ENCODE data around the gene ERICH6.

- TF ChIP-seq, protein P1, sequence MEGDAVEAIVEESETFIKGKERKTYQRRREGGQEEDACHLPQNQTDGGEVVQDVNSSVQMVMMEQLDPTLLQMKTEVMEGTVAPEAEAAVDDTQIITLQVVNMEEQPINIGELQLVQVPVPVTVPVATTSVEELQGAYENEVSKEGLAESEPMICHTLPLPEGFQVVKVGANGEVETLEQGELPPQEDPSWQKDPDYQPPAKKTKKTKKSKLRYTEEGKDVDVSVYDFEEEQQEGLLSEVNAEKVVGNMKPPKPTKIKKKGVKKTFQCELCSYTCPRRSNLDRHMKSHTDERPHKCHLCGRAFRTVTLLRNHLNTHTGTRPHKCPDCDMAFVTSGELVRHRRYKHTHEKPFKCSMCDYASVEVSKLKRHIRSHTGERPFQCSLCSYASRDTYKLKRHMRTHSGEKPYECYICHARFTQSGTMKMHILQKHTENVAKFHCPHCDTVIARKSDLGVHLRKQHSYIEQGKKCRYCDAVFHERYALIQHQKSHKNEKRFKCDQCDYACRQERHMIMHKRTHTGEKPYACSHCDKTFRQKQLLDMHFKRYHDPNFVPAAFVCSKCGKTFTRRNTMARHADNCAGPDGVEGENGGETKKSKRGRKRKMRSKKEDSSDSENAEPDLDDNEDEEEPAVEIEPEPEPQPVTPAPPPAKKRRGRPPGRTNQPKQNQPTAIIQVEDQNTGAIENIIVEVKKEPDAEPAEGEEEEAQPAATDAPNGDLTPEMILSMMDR (IDR thresholded peaks at IDR 0.05; ENCODE audit: low read depth, low read length, poor library complexity, severe bottlenecking) = no peak
- no peak for TF ChIP-seq EZH2phosphoT487 (IDR thresholded peaks at IDR 0.05; ENCODE audit: borderline replicate concordance, low read length)
Observed at GRCh38 chr3:150681057-150681456, 22.7 kb downstream of the ERICH6 start.
